MM.1S (cell line): ENCODE data around the gene HEATR1.

Source experiments
- EZH2 ChIP-seq: fragments of 300-600 bp; sonication (generic); optimal IDR thresholded peaks from 2 replicates; pipeline ENCODE3; 2017; ENCODE audit warnings: low read depth, mild to moderate bottlenecking, antibody characterized with exemption, low read length, mixed read lengths
- EZH2phosphoT487 ChIP-seq: fragments of 300-600 bp; sonication (generic); IDR thresholded peaks from 2 replicates; pipeline ENCODE4 v1.6.1; 2018; ENCODE audit warnings: antibody characterized with exemption, low read length
- TF ChIP-seq, protein P1 (sequence below): fragments of 300-600 bp; sonication (generic); IDR thresholded peaks from 2 replicates; pipeline ENCODE4 v1.5.1; 2016; ENCODE audit warnings: antibody characterized with exemption, low read length, mixed read lengths

DNA sequence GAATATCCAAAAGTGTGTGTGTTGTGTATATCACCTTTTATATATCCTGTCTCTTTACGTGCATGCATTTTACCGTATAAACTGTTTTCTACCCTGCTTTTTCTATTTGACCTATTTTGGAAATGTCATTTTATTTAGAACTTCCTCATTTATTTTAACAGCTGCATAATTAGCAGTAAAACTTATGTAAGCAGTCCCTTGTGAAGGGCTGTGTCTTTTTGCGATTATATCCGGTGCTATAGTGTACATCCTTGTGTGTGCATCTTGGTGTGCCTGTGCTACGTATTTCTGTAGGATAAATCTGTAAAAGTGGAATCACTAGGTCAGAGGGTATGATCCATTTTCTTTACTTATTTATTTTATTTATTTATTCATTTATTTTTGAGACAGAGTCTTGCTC, 73.4 kb downstream of the HEATR1 start:
- TF ChIP-seq, protein P1, sequence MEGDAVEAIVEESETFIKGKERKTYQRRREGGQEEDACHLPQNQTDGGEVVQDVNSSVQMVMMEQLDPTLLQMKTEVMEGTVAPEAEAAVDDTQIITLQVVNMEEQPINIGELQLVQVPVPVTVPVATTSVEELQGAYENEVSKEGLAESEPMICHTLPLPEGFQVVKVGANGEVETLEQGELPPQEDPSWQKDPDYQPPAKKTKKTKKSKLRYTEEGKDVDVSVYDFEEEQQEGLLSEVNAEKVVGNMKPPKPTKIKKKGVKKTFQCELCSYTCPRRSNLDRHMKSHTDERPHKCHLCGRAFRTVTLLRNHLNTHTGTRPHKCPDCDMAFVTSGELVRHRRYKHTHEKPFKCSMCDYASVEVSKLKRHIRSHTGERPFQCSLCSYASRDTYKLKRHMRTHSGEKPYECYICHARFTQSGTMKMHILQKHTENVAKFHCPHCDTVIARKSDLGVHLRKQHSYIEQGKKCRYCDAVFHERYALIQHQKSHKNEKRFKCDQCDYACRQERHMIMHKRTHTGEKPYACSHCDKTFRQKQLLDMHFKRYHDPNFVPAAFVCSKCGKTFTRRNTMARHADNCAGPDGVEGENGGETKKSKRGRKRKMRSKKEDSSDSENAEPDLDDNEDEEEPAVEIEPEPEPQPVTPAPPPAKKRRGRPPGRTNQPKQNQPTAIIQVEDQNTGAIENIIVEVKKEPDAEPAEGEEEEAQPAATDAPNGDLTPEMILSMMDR: no peak
- TF ChIP-seq EZH2: no peak
- TF ChIP-seq EZH2phosphoT487: no peak
